ENCODE data around the gene EML3.

GRCh38 chr11:62591448-62592145 is 21.0 kb downstream of the EML3 start, which contains the start of gene TUT1:
- TF ChIP-seq EZH2 (IDR thresholded peaks at IDR 0.05), result no peak
- TF ChIP-seq POLR2AphosphoS5 (IDR thresholded peaks at IDR 0.05; ENCODE audit: borderline replicate concordance, low read depth, low read length), result peak; percentile 98
- TF ChIP-seq FOXP2 (optimal IDR thresholded peaks at IDR 0.05; ENCODE audit: control extremely low read depth, extremely low read length, insufficient read depth), result peak; percentile 77
